Activated CD8-positive, alpha-beta T cell treated with anti-CD3 and anti-CD28 coated beads for 36 hours (primary cell): ENCODE results near the gene GALNT16. TPM values are rescaled to one million over a fixed set of nuclear protein-coding genes. Genes with fewer than 3 reads are reported as not detected.

Experiments
- ATAC-seq: fragments of 200-7000 bp; cut with Tn5 transposase; one replicate; pipeline ENCODE4 v1.10.0; 2021; ENCODE audit warnings: mild to moderate bottlenecking, moderate library complexity
- CTCF ChIA-PET: fragments of 350-600 bp; sonication (Branson Sonifier 250); formaldehyde crosslinking; loops from one replicate; lab custom pipeline; 2021; ENCODE audit warnings: antibody characterized with exemption; lab: Charles Lee
- POLR2A ChIA-PET: fragments of 350-600 bp; sonication (Branson Sonifier 250); formaldehyde crosslinking; loops from one replicate; lab custom pipeline; 2021; ENCODE audit warnings: antibody characterized with exemption; lab: Charles Lee
- DNase-seq: peaks from one replicate; pipeline ENCODE4 v3.0.0-alpha.2; 2020
- H3K27ac Mint-ChIP-seq: one replicate; pipeline ENCODE4 v1.8.0; 2021; ENCODE audit warnings: mild to moderate bottlenecking, mixed read lengths
- H3K27me3 Mint-ChIP-seq: one replicate; pipeline ENCODE4 v1.8.0; 2021; ENCODE audit warnings: mixed read lengths
- H3K36me3 Mint-ChIP-seq: one replicate; pipeline ENCODE4 v1.8.0; 2021; ENCODE audit warnings: low read depth, mixed read lengths
- H3K4me1 Mint-ChIP-seq: one replicate; pipeline ENCODE4 v1.8.0; 2021; ENCODE audit warnings: low read depth, mixed read lengths
- H3K4me3 Mint-ChIP-seq: one replicate; pipeline ENCODE4 v1.8.0; 2021; ENCODE audit warnings: mild to moderate bottlenecking, moderate library complexity, mixed read lengths
- H3K9me3 Mint-ChIP-seq: one replicate; pipeline ENCODE4 v1.8.0; 2021; ENCODE audit warnings: mixed read lengths
- CTCF ChIP-seq: fragments of 200-600 bp; IDR thresholded peaks from one replicate; pipeline ENCODE4 v1.8.0; 2022; ENCODE audit warnings: antibody characterized with exemption, mild to moderate bottlenecking
- intact Hi-C: fragments of 100-400 bp; cut with micrococcal nuclease; formaldehyde crosslinking; loops from one replicate; pipeline ENCODE4 v1.10.0; 2022
- total RNA-seq, 2 experiments: library from RNA; stranded (reverse); gene quantifications; one replicate each; pipeline ENCODE4 v1.2.3, GENCODE V29; 2021

The GALNT16 gene
- total RNA-seq, 2 experiments from 2014 or later = not detected

GRCh38 chr14:69318901-69319475, 59.0 kb downstream of the GALNT16 start:
- intact Hi-C loops = no loop called here
- TF ChIP-seq CTCF = no peak
- no peak overlapping the region for H3K27ac Mint-ChIP-seq
- H3K4me3 Mint-ChIP-seq = no peak overlapping the region
- H3K36me3 Mint-ChIP-seq = no peaks in the 10 kb centered on the region
- ATAC-seq (no peak), DNase-seq (no peak)
- ChIA-PET CTCF (no interaction called here), POLR2A (no interaction called here)
- H3K4me1 Mint-ChIP-seq = no peaks in the 10 kb centered on the region
- no peaks in the 10 kb centered on the region for H3K27me3 Mint-ChIP-seq
- H3K9me3 Mint-ChIP-seq = no peaks in the 10 kb centered on the region

- H3K9me3 Mint-ChIP-seq = no peaks in the 10 kb centered on the region
- DNase-seq (no peak), ATAC-seq (no peak)
- H3K27ac Mint-ChIP-seq = no peak overlapping the region
- H3K4me3 Mint-ChIP-seq = no peak overlapping the region
- no peaks in the 10 kb centered on the region for H3K36me3 Mint-ChIP-seq
- intact Hi-C loops = no loop called here
- POLR2A ChIA-PET = no interaction called here
- no peaks in the 10 kb centered on the region for H3K4me1 Mint-ChIP-seq
- CTCF ChIA-PET = no interaction called here
- TF ChIP-seq CTCF = no peak
- H3K27me3 Mint-ChIP-seq = no peaks in the 10 kb centered on the region
These were observed 60.0 kb downstream of the GALNT16 start for GRCh38 chr14:69319911-69320310.

- Mint-ChIP-seq H3K4me1 (no peaks in the 10 kb centered on the region), H3K27me3 (no peaks in the 10 kb centered on the region), H3K9me3 (no peaks in the 10 kb centered on the region), H3K4me3 (no peak overlapping the region), H3K36me3 (no peaks in the 10 kb centered on the region), H3K27ac (no peak overlapping the region)
- CTCF ChIA-PET = no interaction called here
- intact Hi-C loops = no loop called here
- DNase-seq (no peak), ATAC-seq (no peak)
- no peak for TF ChIP-seq CTCF
- POLR2A ChIA-PET = no interaction called here
These were observed 60.8 kb downstream of the GALNT16 start for GRCh38 chr14:69320581-69321365.

- H3K27ac Mint-ChIP-seq = no peak overlapping the region
- intact Hi-C loops = no loop called here
- no peaks in the 10 kb centered on the region for H3K27me3 Mint-ChIP-seq
- DNase-seq = no peak
- no peak for TF ChIP-seq CTCF
- H3K4me1 Mint-ChIP-seq = no peaks in the 10 kb centered on the region
- H3K4me3 Mint-ChIP-seq = no peak overlapping the region
- no peaks in the 10 kb centered on the region for H3K36me3 Mint-ChIP-seq
- ATAC-seq = no peak
- H3K9me3 Mint-ChIP-seq = no peaks in the 10 kb centered on the region
- ChIA-PET POLR2A (no interaction called here), CTCF (interaction anchor here (0.6 kb wide), 1 partner anchor 82 kb away, joined by 3 read pairs; no protein-coding TSS in a partner anchor)
These were observed 61.8 kb downstream of the GALNT16 start for GRCh38 chr14:69321601-69322330.
